Neural progenitor cell (in vitro differentiated cells): ENCODE results near the gene KLF11. TPM values are rescaled to one million over a fixed set of nuclear protein-coding genes. Genes with fewer than 3 reads are reported as not detected.
A peak's percentile ranks its signal among the peaks of the same experiment; 100 is the strongest.

Experiments used
- DNase-seq: peaks from one replicate; pipeline ENCODE4 v3.0.0-alpha.2; 2016; ENCODE audit warnings: low spot score
- H2AFZ ChIP-seq: fragments of 200-600 bp; sonication (generic); replicated peaks from 2 replicates; pipeline ENCODE4 v1.6.1; 2016; ENCODE audit warnings: antibody characterized with exemption
- H3F3A ChIP-seq: fragments of 200-600 bp; sonication (generic); 2 replicates; pipeline ENCODE4 v1.6.1; 2016; ENCODE audit warnings: antibody characterized with exemption, low read depth
- H3K27ac ChIP-seq: fragments of 200-600 bp; sonication (generic); 2 replicates; pipeline ENCODE4 v1.5.1; 2016; ENCODE audit warnings: mild to moderate bottlenecking
- H3K27me3 ChIP-seq: fragments of 200-600 bp; sonication (generic); 2 replicates; pipeline ENCODE4 v1.6.1; 2016; ENCODE audit warnings: mild to moderate bottlenecking, moderate library complexity
- H3K36me3 ChIP-seq: fragments of 200-600 bp; sonication (generic); 2 replicates; pipeline ENCODE4 v1.5.1; 2016
- H3K4me1 ChIP-seq: fragments of 200-600 bp; sonication (generic); 2 replicates; pipeline ENCODE4 v1.6.1; 2016; ENCODE audit warnings: mixed run types
- H3K4me2 ChIP-seq: fragments of 200-600 bp; sonication (generic); 2 replicates; pipeline ENCODE4 v1.6.1; 2016
- H3K4me3 ChIP-seq: fragments of 200-600 bp; sonication (generic); 2 replicates; pipeline ENCODE4 v1.5.1; 2016
- H3K79me2 ChIP-seq: fragments of 200-600 bp; sonication (generic); 2 replicates; pipeline ENCODE4 v1.6.1; 2016; ENCODE audit warnings: low read depth
- H3K9ac ChIP-seq: fragments of 200-600 bp; sonication (generic); 2 replicates; pipeline ENCODE4 v1.6.1; 2016
- H3K9me3 ChIP-seq: fragments of 200-600 bp; sonication (generic); 2 replicates; pipeline ENCODE4 v1.5.1; 2016; ENCODE audit warnings: low read depth
- H4K20me1 ChIP-seq: fragments of 200-600 bp; sonication (generic); 2 replicates; pipeline ENCODE4 v1.6.1; 2016; ENCODE audit warnings: low read depth
- H3K27ac Mint-ChIP-seq: 3 replicates; pipeline ENCODE4 v1.8.0; 2021; ENCODE audit warnings: mixed read lengths
- H3K27me3 Mint-ChIP-seq: 2 replicates; pipeline ENCODE4 v1.8.0; 2022; ENCODE audit warnings: low read depth, mild to moderate bottlenecking, inconsistent platforms, moderate library complexity, mixed read lengths; ENCODE audit not compliant: insufficient read depth
- H3K36me3 Mint-ChIP-seq: 3 replicates; pipeline ENCODE4 v1.8.0; 2021; ENCODE audit warnings: mixed read lengths
- H3K4me1 Mint-ChIP-seq: 3 replicates; pipeline ENCODE4 v1.8.0; 2021; ENCODE audit warnings: mixed read lengths
- H3K4me3 Mint-ChIP-seq: 3 replicates; pipeline ENCODE4 v1.8.0; 2021; ENCODE audit warnings: mild to moderate bottlenecking, moderate library complexity, mixed read lengths
- H3K9me3 Mint-ChIP-seq: 3 replicates; pipeline ENCODE4 v1.8.0; 2020; ENCODE audit warnings: mixed read lengths
- CTCF ChIP-seq: fragments of 200-600 bp; sonication (generic); IDR thresholded peaks from 2 replicates; pipeline ENCODE4 v1.5.1; 2017; ENCODE audit warnings: antibody characterized with exemption, mild to moderate bottlenecking
- EZH2 ChIP-seq: fragments of 200-600 bp; sonication (generic); IDR thresholded peaks from 2 replicates; pipeline ENCODE4 v1.6.1; 2017; ENCODE audit warnings: antibody characterized with exemption, mild to moderate bottlenecking, moderate library complexity
- EZH2phosphoT487 ChIP-seq: fragments of 200-600 bp; sonication (generic); IDR thresholded peaks from 2 replicates; pipeline ENCODE4 v1.6.1; 2017; ENCODE audit warnings: antibody characterized with exemption
- total RNA-seq: library from RNA; depleted of rRNA; stranded (reverse); fragments of >200 nt; gene quantifications from 2 replicates; pipeline ENCODE4 v1.2.3, GENCODE V29; 2015; ENCODE audit warnings: low replicate concordance

The KLF11 gene
- total RNA-seq, 1 donor from 2014 or later, result 9.7 TPM

GRCh38 chr2:10041711-10042110, 1.6 kb upstream of the KLF11 start:
- TF ChIP-seq CTCF, result no peak
- TF ChIP-seq EZH2, result no peak
- no peak for TF ChIP-seq EZH2phosphoT487
- Mint-ChIP-seq H3K36me3 (peaks cover 5% of the 10 kb centered on the region), H3K27ac (no peak overlapping the region), H3K4me3 (peak overlapping the region; percentile 91), H3K9me3 (peaks cover 2% of the 10 kb centered on the region), H3K27me3 (peaks cover 19% of the 10 kb centered on the region), H3K4me1 (peaks cover 42% of the 10 kb centered on the region)
- no peak overlapping the region for H3K27ac ChIP-seq
- no peak for DNase-seq
- H3K4me2 ChIP-seq, result peak overlapping the region; percentile 71
- H4K20me1 ChIP-seq, result peaks cover 9% of the 10 kb centered on the region
- H3F3A ChIP-seq, result peaks cover 33% of the 10 kb centered on the region
- no peak overlapping the region for H3K4me3 ChIP-seq
- H3K27me3 ChIP-seq, result peaks cover 37% of the 10 kb centered on the region
- peaks cover 5% of the 10 kb centered on the region for H3K9me3 ChIP-seq
- H3K9ac ChIP-seq, result no peak overlapping the region
- no peaks in the 10 kb centered on the region for H3K36me3 ChIP-seq
- H3K79me2 ChIP-seq, result no peaks in the 10 kb centered on the region
- H3K4me1 ChIP-seq, result peaks cover 3% of the 10 kb centered on the region
- H2AFZ ChIP-seq, result no peak overlapping the region

- no peaks in the 10 kb centered on the region for H3K36me3 ChIP-seq
- H3K27me3 ChIP-seq, result peaks cover 37% of the 10 kb centered on the region
- H3K4me2 ChIP-seq, result peak overlapping the region; percentile 71
- H3K9me3 ChIP-seq, result peaks cover 5% of the 10 kb centered on the region
- H3K27me3 Mint-ChIP-seq, result peaks cover 21% of the 10 kb centered on the region
- H3K27ac Mint-ChIP-seq, result peak overlapping the region; percentile 97
- no peak overlapping the region for H3K9ac ChIP-seq
- peak overlapping the region; percentile 14 for H2AFZ ChIP-seq
- DNase-seq, result peak; percentile 81
- H3K4me1 ChIP-seq, result peaks cover 3% of the 10 kb centered on the region
- no peak overlapping the region for H3K27ac ChIP-seq
- H4K20me1 ChIP-seq, result peaks cover 9% of the 10 kb centered on the region
- H3F3A ChIP-seq, result peaks cover 33% of the 10 kb centered on the region
- H3K4me3 Mint-ChIP-seq, result peak overlapping the region; percentile 91
- no peaks in the 10 kb centered on the region for H3K79me2 ChIP-seq
- peaks cover 2% of the 10 kb centered on the region for H3K9me3 Mint-ChIP-seq
- TF ChIP-seq EZH2 (no peak), CTCF (peak; percentile 19)
- H3K36me3 Mint-ChIP-seq, result peaks cover 10% of the 10 kb centered on the region
- H3K4me1 Mint-ChIP-seq, result peaks cover 46% of the 10 kb centered on the region
- H3K4me3 ChIP-seq, result peak overlapping the region; percentile 37
These were observed 819 bp upstream of the KLF11 start for GRCh38 chr2:10042301-10043161.

- Histone ChIP-seq H3K4me2 (peak overlapping the region; percentile 67), H3K9me3 (peaks cover 5% of the 10 kb centered on the region), H4K20me1 (peaks cover 15% of the 10 kb centered on the region), H3K4me3 (peak overlapping the region; percentile 38), H3K79me2 (no peaks in the 10 kb centered on the region), H3K27ac (no peak overlapping the region), H3K9ac (no peak overlapping the region), H2AFZ (no peak overlapping the region), H3F3A (peaks cover 32% of the 10 kb centered on the region), H3K27me3 (peaks cover 37% of the 10 kb centered on the region), H3K36me3 (no peaks in the 10 kb centered on the region), H3K4me1 (peaks cover 3% of the 10 kb centered on the region)
- DNase-seq, result peak; percentile 94
- H3K4me3 Mint-ChIP-seq, result peak overlapping the region; percentile 80
- TF ChIP-seq CTCF (no peak), EZH2 (peak; percentile 38)
- peaks cover 14% of the 10 kb centered on the region for H3K36me3 Mint-ChIP-seq
- peaks cover 45% of the 10 kb centered on the region for H3K4me1 Mint-ChIP-seq
- peaks cover 21% of the 10 kb centered on the region for H3K27me3 Mint-ChIP-seq
- no peak overlapping the region for H3K27ac Mint-ChIP-seq
- peaks cover 2% of the 10 kb centered on the region for H3K9me3 Mint-ChIP-seq
These were observed 704 bp downstream of the KLF11 start for GRCh38 chr2:10043906-10044601.
